Nephron progenitor cell (in vitro differentiated cells): ENCODE measurements around the gene GTF2A2.
A peak's percentile ranks its signal among the peaks of the same experiment; 100 is the strongest.
"Not testable (repeated sequence)": the region's sequence is repeated elsewhere in the genome, so short reads cannot be mapped to it uniquely, and the experiment has no call there.

ENCODE experiments used
- DNase-seq: peaks from one replicate; pipeline ENCODE4 v3.0.0; 2021
- H3K27ac Mint-ChIP-seq: 2 replicates; pipeline ENCODE4 v1.8.0; 2021; ENCODE audit warnings: mild to moderate bottlenecking, moderate library complexity, mixed read lengths
- H3K27me3 Mint-ChIP-seq: 2 replicates; pipeline ENCODE4 v1.8.0; 2021; ENCODE audit warnings: mild to moderate bottlenecking, low read depth, mixed read lengths; ENCODE audit not compliant: poor library complexity
- H3K36me3 Mint-ChIP-seq: 2 replicates; pipeline ENCODE4 v1.8.0; 2021; ENCODE audit warnings: low read depth, mixed read lengths
- H3K4me1 Mint-ChIP-seq: 2 replicates; pipeline ENCODE4 v1.8.0; 2021; ENCODE audit warnings: mixed read lengths
- H3K4me3 Mint-ChIP-seq: 2 replicates; pipeline ENCODE4 v1.8.0; 2021; ENCODE audit warnings: mild to moderate bottlenecking, moderate library complexity, mixed read lengths
- H3K9me3 Mint-ChIP-seq: 2 replicates; pipeline ENCODE4 v1.8.0; 2021; ENCODE audit warnings: mild to moderate bottlenecking, moderate library complexity, mixed read lengths
- CTCF ChIP-seq: fragments of 200-600 bp; sonication (generic); IDR thresholded peaks from 2 replicates; pipeline ENCODE4 v1.5.0; 2021; ENCODE audit warnings: antibody characterized with exemption

GTF2A2 gene

GRCh38 chr15:59656897-59657634 lies at the start of gene GTF2A2:
Gene GTF2A2, minus strand, starts transcription at chr15:59657515. Its CDS starts 5,238 bp downstream, at chr15:59652277.
- Mint-ChIP-seq H3K4me3 (no peak within 1 kb of the TSS), H3K27me3 (no peaks in the 10 kb centered on the region), H3K4me1 (no peaks in the 10 kb centered on the region), H3K36me3 (peaks cover 33% of the 10 kb centered on the region), H3K9me3 (peaks cover 10% of the 10 kb centered on the region), H3K27ac (peak within 1 kb of the TSS; percentile 51)
- TF ChIP-seq CTCF, result no peak
- DNase-seq, result peak; percentile 94

GRCh38 chr15:59703979-59704796 lies 46.9 kb upstream of the GTF2A2 start:
- peaks cover 26% of the 10 kb centered on the region for H3K27me3 Mint-ChIP-seq
- H3K36me3 Mint-ChIP-seq, result no peaks in the 10 kb centered on the region
- H3K9me3 Mint-ChIP-seq, result no peaks in the 10 kb centered on the region
- no peak overlapping the region for H3K27ac Mint-ChIP-seq
- no peak for DNase-seq
- no peaks in the 10 kb centered on the region for H3K4me1 Mint-ChIP-seq
- H3K4me3 Mint-ChIP-seq, result no peak overlapping the region
- TF ChIP-seq CTCF, result no peak

- peaks cover 26% of the 10 kb centered on the region for H3K27me3 Mint-ChIP-seq
- H3K4me3 Mint-ChIP-seq, result no peak overlapping the region
- DNase-seq, result no peak
- no peak for TF ChIP-seq CTCF
- no peaks in the 10 kb centered on the region for H3K9me3 Mint-ChIP-seq
- H3K27ac Mint-ChIP-seq, result no peak overlapping the region
- H3K36me3 Mint-ChIP-seq, result no peaks in the 10 kb centered on the region
- H3K4me1 Mint-ChIP-seq, result no peaks in the 10 kb centered on the region
Observed at GRCh38 chr15:59702351-59702750, 45.0 kb upstream of the GTF2A2 start.

- no peak for DNase-seq
- Mint-ChIP-seq H3K36me3 (no peaks in the 10 kb centered on the region), H3K4me3 (no peak overlapping the region), H3K4me1 (no peaks in the 10 kb centered on the region), H3K27me3 (peaks cover 27% of the 10 kb centered on the region), H3K9me3 (no peaks in the 10 kb centered on the region), H3K27ac (no peak overlapping the region)
- no peak for TF ChIP-seq CTCF
Observed at GRCh38 chr15:59701880-59702279, 44.6 kb upstream of the GTF2A2 start.

- no peak overlapping the region for H3K27ac Mint-ChIP-seq
- no peaks in the 10 kb centered on the region for H3K36me3 Mint-ChIP-seq
- H3K4me1 Mint-ChIP-seq, result no peaks in the 10 kb centered on the region
- peaks cover 35% of the 10 kb centered on the region for H3K27me3 Mint-ChIP-seq
- H3K9me3 Mint-ChIP-seq, result no peaks in the 10 kb centered on the region
- H3K4me3 Mint-ChIP-seq, result no peak overlapping the region
- no peak for DNase-seq
- TF ChIP-seq CTCF, result no peak
Observed at GRCh38 chr15:59699810-59700431, 42.6 kb upstream of the GTF2A2 start.

- H3K27ac Mint-ChIP-seq, H3K4me1 Mint-ChIP-seq, H3K4me3 Mint-ChIP-seq, H3K9me3 Mint-ChIP-seq, H3K36me3 Mint-ChIP-seq, DNase-seq: not testable (repeated sequence)
- H3K27me3 Mint-ChIP-seq, result peaks cover 39% of the 10 kb centered on the region
Observed at GRCh38 chr15:59698065-59698464, 40.8 kb upstream of the GTF2A2 start.
